Measurements from ENCODE around the gene TMPO. TPM values are rescaled to one million over a fixed set of nuclear protein-coding genes. Genes with fewer than 3 reads are reported as not detected.
"Not testable (repeated sequence)": the region's sequence is repeated elsewhere in the genome, so short reads cannot be mapped to it uniquely, and the experiment has no call there.

TMPO gene
- total and polyA plus RNA-seq, 4 donors, result 10.9 to 175 (median 43.9) TPM

GRCh38 chr12:98504368-98504617, 11.1 kb upstream of the TMPO start:
- no peak for DNase-seq (ENCODE audit: low spot score)
- Histone ChIP-seq H3K36me3 (ENCODE audit: control insufficient read depth in 4 of 4, insufficient read depth in 3 of 4, low read depth in 1 of 4, low read length in 3 of 4) (no peaks in the 10 kb centered on the region), H3K4me1 (ENCODE audit: control insufficient read depth in 4 of 4, insufficient read depth in 4 of 4, low read length in 3 of 4) (peaks cover 4 to 23% (median 11%) of the 10 kb centered on the region in 4 donors), H3K4me3 (ENCODE audit: low read depth in 1 of 3, low read length in 3 of 3) (peak overlapping the region; percentile 76 to 81 (median 77)), H3K9ac (ENCODE audit: low read depth in 1 of 2, low read length in 2 of 2) (peak overlapping the region; percentile 73 to 77), H3K9me3 (ENCODE audit: control insufficient read depth in 4 of 4, low read length in 3 of 4) (no peaks in the 10 kb centered on the region), H3K27me3 (ENCODE audit: control insufficient read depth in 4 of 4, insufficient read depth in 4 of 4, low read length in 3 of 4) (no peaks in the 10 kb centered on the region), H3K27ac (ENCODE audit: low read depth in 1 of 2, low read length in 2 of 2) (peak overlapping the region; percentile 95 to 96)
- WGBS, result 22% methylated on average over 3 of the region's 3 CpGs
- no peak for TF ChIP-seq RXRA (IDR thresholded peaks at IDR 0.05)
- TF ChIP-seq HNF4G (IDR thresholded peaks at IDR 0.05), result no peak
- no peak for TF ChIP-seq FOXA2 (IDR thresholded peaks at IDR 0.05)
- TF ChIP-seq HNF4A (conservative IDR thresholded peaks at IDR 0.05), result no peak
- no peak for TF ChIP-seq TAF1 (conservative IDR thresholded peaks at IDR 0.05)
- TF ChIP-seq ATF3 (IDR thresholded peaks at IDR 0.05), result no peak
- TF ChIP-seq MAX (IDR thresholded peaks at IDR 0.05), result no peak
- no peak for TF ChIP-seq YY1 (IDR thresholded peaks at IDR 0.05)
- TF ChIP-seq GABPA (IDR thresholded peaks at IDR 0.05 in 1 of 2, conservative IDR thresholded peaks at IDR 0.05 in 1 of 2), result no peak
- no peak for TF ChIP-seq ZBTB33 (IDR thresholded peaks at IDR 0.05)
- TF ChIP-seq REST (IDR thresholded peaks at IDR 0.05), result no peak
- TF ChIP-seq NR2F2 (IDR thresholded peaks at IDR 0.05), result no peak
- TF ChIP-seq EGR1 (IDR thresholded peaks at IDR 0.05; ENCODE audit: low read depth in 2 of 2), result no peak
- no peak for TF ChIP-seq JUND (IDR thresholded peaks at IDR 0.05)
- no peak for TF ChIP-seq CTCF (IDR thresholded peaks at IDR 0.05; ENCODE audit: low read depth, low read length, missing input control)
- no peak for TF ChIP-seq SP1 (IDR thresholded peaks at IDR 0.05)
- no peak for TF ChIP-seq FOXA1 (IDR thresholded peaks at IDR 0.05)
- TF ChIP-seq RAD21 (IDR thresholded peaks at IDR 0.05), result no peak

GRCh38 chr12:98509063-98509462, 6.3 kb upstream of the TMPO start:
- H3K27me3 ChIP-seq (ENCODE audit: control insufficient read depth in 4 of 4, insufficient read depth in 4 of 4, low read length in 3 of 4), result no peaks in the 10 kb centered on the region
- no peak for DNase-seq (ENCODE audit: low spot score)
- TF ChIP-seq HNF4A (conservative IDR thresholded peaks at IDR 0.05), result no peak
- no peak for TF ChIP-seq RXRA (IDR thresholded peaks at IDR 0.05)
- no peak for TF ChIP-seq RAD21 (IDR thresholded peaks at IDR 0.05)
- WGBS, result 64% methylated on average over 2 of the region's 2 CpGs
- H3K4me1 ChIP-seq (ENCODE audit: control insufficient read depth in 4 of 4, insufficient read depth in 4 of 4, low read length in 3 of 4), result peaks cover 5 to 15% (median 6%) of the 10 kb centered on the region in 4 donors
- H3K27ac ChIP-seq (ENCODE audit: low read depth in 1 of 2, low read length in 2 of 2), result no peak overlapping the region
- H3K36me3 ChIP-seq (ENCODE audit: control insufficient read depth in 4 of 4, insufficient read depth in 3 of 4, low read depth in 1 of 4, low read length in 3 of 4), result no peaks in the 10 kb centered on the region
- no peaks in the 10 kb centered on the region for H3K9me3 ChIP-seq (ENCODE audit: control insufficient read depth in 4 of 4, low read length in 3 of 4)
- no peak overlapping the region for H3K4me3 ChIP-seq (ENCODE audit: low read depth in 1 of 3, low read length in 3 of 3)
- no peak overlapping the region for H3K9ac ChIP-seq (ENCODE audit: low read depth in 1 of 2, low read length in 2 of 2)

GRCh38 chr12:98511806-98512205, 3.6 kb upstream of the TMPO start:
- 98% methylated on average over 5 of the region's 5 CpGs for WGBS
- H3K4me3 ChIP-seq (ENCODE audit: low read depth in 1 of 3, low read length in 3 of 3); DNase-seq (ENCODE audit: low spot score); H3K9ac ChIP-seq (ENCODE audit: low read depth in 1 of 2, low read length in 2 of 2); H3K9me3 ChIP-seq (ENCODE audit: control insufficient read depth in 4 of 4, low read length in 3 of 4); H3K36me3 ChIP-seq (ENCODE audit: control insufficient read depth in 4 of 4, insufficient read depth in 3 of 4, low read depth in 1 of 4, low read length in 3 of 4); H3K27me3 ChIP-seq (ENCODE audit: control insufficient read depth in 4 of 4, insufficient read depth in 4 of 4, low read length in 3 of 4); H3K27ac ChIP-seq (ENCODE audit: low read depth in 1 of 2, low read length in 2 of 2): not testable (repeated sequence)
- H3K4me1 ChIP-seq (ENCODE audit: control insufficient read depth in 4 of 4, insufficient read depth in 4 of 4, low read length in 3 of 4), result peaks cover 5 to 12% (median 8%) of the 10 kb centered on the region in 4 donors
